ENCODE results near the gene WNT8B. TPM values are rescaled to one million over a fixed set of nuclear protein-coding genes. Genes with fewer than 3 reads are reported as not detected.

The WNT8B gene
- total RNA-seq, 4 donors from 2014 or later, result not detected

GRCh38 chr10:100436255-100436654, 26.6 kb upstream of the WNT8B start:
- intact Hi-C loops (cut with DNase I), result loop anchor here (10.0 kb wide), 1 partner anchor 79 kb away; the partner anchor contains the start of gene SEC31B
- Histone ChIP-seq H3K27me3 (no peaks in the 10 kb centered on the region), H3K4me1 (peaks cover 0 to 20% (median 2%) of the 10 kb centered on the region in 3 donors)

GRCh38 chr10:100438674-100439315, 24.0 kb upstream of the WNT8B start:
- TF ChIP-seq CTCF (IDR thresholded peaks at IDR 0.05) (no peak), POLR2A (IDR thresholded peaks at IDR 0.05) (no peak)
- 85 to 86% methylated on average over 6 of the region's 6 CpGs for WGBS, 2 donors
- no peak for DNase-seq
- no peaks in the 10 kb centered on the region for H3K27me3 ChIP-seq
- intact Hi-C loops (cut with DNase I), result loop anchor here (10.0 kb wide), 1 partner anchor 76 kb away; the partner anchor contains the start of gene SEC31B
- H3K9me3 ChIP-seq, result no peaks in the 10 kb centered on the region
- H3K27ac ChIP-seq, result no peak overlapping the region
- peaks cover 0 to 3% (median 0%) of the 10 kb centered on the region in 3 donors for H3K4me1 ChIP-seq
- H3K36me3 ChIP-seq, result no peaks in the 10 kb centered on the region
- no peak overlapping the region for H3K4me3 ChIP-seq

More at GRCh38 chr10:100436255-100436654, 26.6 kb upstream of the WNT8B start:
- no peak for TF ChIP-seq CTCF (IDR thresholded peaks at IDR 0.05)
- no peak for TF ChIP-seq POLR2A (IDR thresholded peaks at IDR 0.05)
- DNase-seq, result no peak
- H3K4me3 ChIP-seq, result no peak overlapping the region
- H3K36me3 ChIP-seq, result no peaks in the 10 kb centered on the region
- 68 to 72% methylated on average over 3 of the region's 3 CpGs for WGBS, 2 donors
- H3K9me3 ChIP-seq, result no peaks in the 10 kb centered on the region
- H3K27ac ChIP-seq, result no peak overlapping the region

- DNase-seq, result no peak
- Histone ChIP-seq H3K27ac (no peak overlapping the region), H3K27me3 (peaks cover 0 to 9% (median 0%) of the 10 kb centered on the region in 4 donors), H3K4me3 (no peak overlapping the region), H3K36me3 (no peaks in the 10 kb centered on the region), H3K4me1 (no peaks in the 10 kb centered on the region), H3K9me3 (no peaks in the 10 kb centered on the region)
- intact Hi-C loops (cut with DNase I), result no loop called here
- no peak for TF ChIP-seq CTCF (IDR thresholded peaks at IDR 0.05)
- no peak for TF ChIP-seq POLR2A (IDR thresholded peaks at IDR 0.05)
- 44 to 58% methylated on average over 3 of the region's 3 CpGs for WGBS, 2 donors
These were observed 20.3 kb upstream of the WNT8B start for GRCh38 chr10:100442548-100442947.

GRCh38 chr10:100446130-100446761, 16.6 kb upstream of the WNT8B start:
- Histone ChIP-seq H3K4me3 (no peak overlapping the region), H3K27me3 (peaks cover 0 to 9% (median 0%) of the 10 kb centered on the region in 4 donors), H3K27ac (no peak overlapping the region), H3K4me1 (no peaks in the 10 kb centered on the region), H3K36me3 (no peaks in the 10 kb centered on the region), H3K9me3 (no peaks in the 10 kb centered on the region)
- no peak for TF ChIP-seq CTCF (IDR thresholded peaks at IDR 0.05)
- no peak for TF ChIP-seq POLR2A (IDR thresholded peaks at IDR 0.05)
- 47 to 69% methylated on average over 4 of the region's 4 CpGs for WGBS, 2 donors
- no peak for DNase-seq
- intact Hi-C loops (cut with DNase I), result no loop called here

GRCh38 chr10:100447663-100448062, 15.1 kb upstream of the WNT8B start:
- Histone ChIP-seq H3K36me3 (no peaks in the 10 kb centered on the region), H3K9me3 (no peaks in the 10 kb centered on the region), H3K4me3 (no peak overlapping the region), H3K27ac (no peak overlapping the region), H3K27me3 (peaks cover 0 to 15% (median 0%) of the 10 kb centered on the region in 4 donors), H3K4me1 (no peaks in the 10 kb centered on the region)
- WGBS, 2 donors, result 63 to 73% methylated on average over 1 of the region's 1 CpG
- no peak for DNase-seq
- TF ChIP-seq POLR2A (IDR thresholded peaks at IDR 0.05), result no peak
- TF ChIP-seq CTCF (IDR thresholded peaks at IDR 0.05), result no peak
- intact Hi-C loops (cut with DNase I), result no loop called here

Data from esophagus squamous epithelium (tissue), 5 donors.